Activated naive CD8-positive, alpha-beta T cell treated with anti-CD3 and anti-CD28 coated beads, Interleukin-2, amount 50 U/mL, for 24 hours (primary cell): ENCODE data around the gene RORC.

Source experiments
- ATAC-seq: fragments of 150-1000 bp; cut with Tn5 transposase; one replicate; pipeline ENCODE4 v1.10.0; 2021
- DNase-seq: peaks from one replicate; pipeline ENCODE4 v3.0.0; 2021
- H3K27ac Mint-ChIP-seq: one replicate; pipeline ENCODE4 v1.8.0; 2021; ENCODE audit warnings: mild to moderate bottlenecking, mixed read lengths
- H3K27me3 Mint-ChIP-seq: one replicate; pipeline ENCODE4 v1.8.0; 2021; ENCODE audit warnings: mixed read lengths
- H3K36me3 Mint-ChIP-seq: one replicate; pipeline ENCODE4 v1.8.0; 2021; ENCODE audit warnings: low read depth, mixed read lengths
- H3K4me1 Mint-ChIP-seq: one replicate; pipeline ENCODE4 v1.8.0; 2021; ENCODE audit warnings: mixed read lengths
- H3K4me3 Mint-ChIP-seq: one replicate; pipeline ENCODE4 v1.8.0; 2021; ENCODE audit warnings: mild to moderate bottlenecking, moderate library complexity, mixed read lengths
- H3K9me3 Mint-ChIP-seq: one replicate; pipeline ENCODE4 v1.8.0; 2021; ENCODE audit warnings: mixed read lengths

RORC gene

DNA sequence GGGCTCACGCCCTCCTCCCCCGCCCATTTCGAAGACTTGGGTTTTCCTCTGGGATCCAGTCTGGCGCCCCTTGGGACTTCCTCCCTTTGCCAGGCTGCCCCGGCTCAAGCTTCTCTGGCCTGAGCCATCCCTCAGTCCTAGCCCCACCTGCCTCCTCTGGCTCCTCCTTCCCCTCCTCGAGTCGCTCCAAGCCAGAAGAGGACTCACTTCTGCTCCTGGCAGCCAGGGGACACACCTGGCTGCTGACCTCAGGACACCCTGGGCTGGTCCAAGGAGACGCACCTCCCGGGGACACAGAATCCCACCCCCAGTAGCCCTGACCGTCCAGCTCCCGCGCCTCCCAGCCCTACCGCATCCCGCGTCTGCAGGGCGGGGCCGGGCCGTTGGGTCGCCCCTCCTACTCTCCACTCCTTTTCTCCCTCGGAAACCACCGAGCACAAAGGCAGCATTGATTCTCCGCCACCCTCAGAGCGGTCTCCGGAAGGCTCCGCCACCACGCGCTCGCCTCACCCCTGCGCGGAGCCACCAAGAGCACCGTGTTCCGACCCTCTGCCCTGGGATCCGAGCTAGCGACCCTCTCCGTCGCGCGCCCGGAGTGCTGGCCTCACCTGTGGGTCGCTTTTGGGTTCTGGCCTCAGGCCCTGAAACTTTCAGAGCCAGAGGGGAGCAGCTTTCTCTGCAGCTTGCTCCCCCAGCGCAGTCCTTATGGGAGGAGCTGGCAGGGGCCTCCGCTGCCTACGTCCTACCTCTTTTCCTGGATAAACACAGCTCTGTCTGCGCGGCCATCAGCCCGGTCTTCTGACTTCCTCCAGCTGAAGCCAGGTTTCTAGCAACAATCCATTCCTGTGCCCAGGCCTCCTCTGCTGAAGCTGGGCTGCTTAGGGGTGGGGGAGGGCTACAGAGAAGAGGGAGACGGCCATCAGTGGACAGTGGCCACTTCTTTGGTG is 8.1 kb upstream of the RORC start, which contains the start of gene C2CD4D:
Gene C2CD4D, minus strand, starts transcription at position 364 of the 947 bp plus-strand sequence. CDS start 831 bp downstream, outside the sequence.
- ATAC-seq (peak; percentile 62), DNase-seq (peak; percentile 70)
- Mint-ChIP-seq H3K36me3 (peaks cover 23% of the 10 kb centered on the region), H3K4me1 (peaks cover 53% of the 10 kb centered on the region), H3K27me3 (peaks cover 1% of the 10 kb centered on the region), H3K4me3 (peak within 1 kb of the TSS; percentile 84), H3K9me3 (no peaks in the 10 kb centered on the region), H3K27ac (peak within 1 kb of the TSS; percentile 80)

DNA sequence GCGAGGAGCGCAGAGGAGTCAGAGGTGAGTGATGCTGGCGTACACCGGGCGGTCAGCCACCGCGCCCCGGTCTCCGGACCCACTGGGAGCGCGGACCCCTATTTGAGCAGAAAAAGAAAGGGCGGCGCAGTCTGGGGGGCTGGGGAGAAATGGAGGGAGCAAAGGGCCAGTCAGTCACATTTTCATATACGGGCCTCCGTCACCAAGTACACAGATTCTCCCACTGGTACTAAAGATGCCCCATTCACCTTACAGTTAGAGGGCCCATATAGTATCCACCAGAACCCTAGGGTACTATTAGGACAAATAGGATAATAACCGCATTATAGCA is 7.4 kb upstream of the RORC start:
- Mint-ChIP-seq H3K36me3 (peaks cover 22% of the 10 kb centered on the region), H3K4me1 (peaks cover 60% of the 10 kb centered on the region), H3K27ac (peak overlapping the region; percentile 80), H3K4me3 (peak overlapping the region; percentile 84), H3K9me3 (no peaks in the 10 kb centered on the region), H3K27me3 (peaks cover 1% of the 10 kb centered on the region)
- no peak for DNase-seq
- ATAC-seq: no peak

DNA sequence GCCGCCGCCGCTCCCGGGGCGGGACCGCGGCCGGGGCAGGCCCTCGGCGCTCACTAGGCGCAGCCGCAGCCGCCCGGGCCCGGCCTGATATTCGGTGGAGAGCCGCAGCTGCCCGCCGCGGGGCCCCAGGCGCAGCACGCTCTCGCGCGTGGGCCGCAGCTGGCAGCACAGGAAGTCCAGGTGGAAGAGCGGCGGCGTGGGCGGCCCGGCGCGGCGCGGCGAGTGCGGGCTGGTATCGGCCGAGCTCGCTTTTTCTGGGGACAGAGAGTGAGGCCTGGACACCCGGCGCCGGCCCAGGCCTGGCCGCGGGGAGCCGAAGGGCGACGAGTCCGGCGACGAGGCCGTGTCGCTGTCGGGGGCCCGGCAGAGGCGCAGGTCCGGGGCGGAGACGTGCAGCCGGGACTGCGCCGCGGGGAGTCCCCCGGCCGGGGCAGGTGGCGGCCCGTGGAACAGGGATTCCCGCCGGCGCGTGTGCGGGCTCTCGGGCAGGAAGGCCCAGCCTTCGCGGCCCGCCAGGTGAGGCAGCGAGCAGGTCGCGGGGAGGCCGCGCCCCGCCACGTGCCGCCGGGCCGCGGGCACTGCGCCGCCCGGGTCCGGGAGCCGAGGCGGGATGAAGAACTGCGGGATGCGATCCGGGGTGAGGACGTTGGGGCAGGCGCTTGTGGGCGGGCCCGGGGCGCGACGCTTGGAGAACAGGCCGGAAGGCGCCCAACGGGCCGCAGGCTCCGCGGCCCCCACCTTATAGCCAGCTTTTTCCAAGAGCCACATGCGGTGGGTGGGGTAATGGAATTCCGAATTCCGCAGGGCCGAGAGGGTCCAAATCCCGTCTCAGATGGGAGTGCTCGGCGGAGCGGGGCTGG is 6.8 kb upstream of the RORC start:
- Mint-ChIP-seq H3K9me3 (no peaks in the 10 kb centered on the region), H3K4me1 (peaks cover 66% of the 10 kb centered on the region), H3K27me3 (peaks cover 1% of the 10 kb centered on the region), H3K27ac (peak overlapping the region; percentile 80), H3K36me3 (peaks cover 20% of the 10 kb centered on the region), H3K4me3 (peak overlapping the region; percentile 84)
- DNase-seq: no peak
- no peak for ATAC-seq

DNA sequence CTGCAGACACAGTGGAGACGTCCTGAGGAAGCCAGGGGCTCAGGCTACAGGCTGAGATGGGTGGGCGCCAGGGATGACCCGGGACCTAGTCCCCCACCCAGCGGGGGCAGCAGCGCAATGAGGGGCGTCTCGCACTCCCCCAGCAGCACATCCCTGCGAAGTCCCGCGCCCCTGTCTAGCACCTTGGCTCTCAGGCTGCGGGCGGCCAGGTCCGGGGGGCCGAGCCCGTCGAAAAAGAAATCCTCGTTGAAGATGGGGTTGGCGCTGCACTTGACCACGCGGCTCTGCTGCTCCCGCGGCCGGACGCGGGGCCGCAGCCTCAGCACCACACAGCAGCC is 6.3 kb upstream of the RORC start:
- H3K36me3 Mint-ChIP-seq: peaks cover 15% of the 10 kb centered on the region
- ATAC-seq: no peak

DNA sequence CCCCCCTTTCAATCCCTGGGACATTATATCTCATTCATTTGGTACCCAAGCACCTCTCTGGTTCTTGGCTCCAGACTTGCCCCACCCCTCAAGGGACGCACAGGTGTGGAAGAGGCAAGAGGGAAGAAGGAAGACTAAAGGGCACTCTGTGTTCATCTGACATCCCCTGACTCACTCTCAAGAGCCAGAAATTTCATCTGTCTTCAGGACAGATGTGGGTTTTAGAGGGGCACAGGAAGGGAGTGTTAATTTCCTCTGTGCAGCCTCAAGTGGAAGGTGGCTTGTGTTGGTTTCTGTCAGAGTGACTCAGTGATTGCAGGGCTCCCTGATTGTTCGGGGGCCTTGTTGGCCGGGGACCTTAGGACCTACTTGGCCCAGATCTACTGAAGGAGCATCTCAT is 5.6 kb upstream of the RORC start:
- peaks cover 1% of the 10 kb centered on the region for H3K27me3 Mint-ChIP-seq
- no peak for DNase-seq
- H3K4me3 Mint-ChIP-seq: peak overlapping the region; percentile 79
- H3K9me3 Mint-ChIP-seq: no peaks in the 10 kb centered on the region
- ATAC-seq: peak; percentile 58
- peaks cover 69% of the 10 kb centered on the region for H3K4me1 Mint-ChIP-seq
- peak overlapping the region; percentile 89 for H3K27ac Mint-ChIP-seq
- H3K36me3 Mint-ChIP-seq: peaks cover 12% of the 10 kb centered on the region

More for the DNA sequence above, 6.3 kb upstream of the RORC start:
- no peak for DNase-seq
- peak overlapping the region; percentile 79 for H3K4me3 Mint-ChIP-seq
- peaks cover 1% of the 10 kb centered on the region for H3K27me3 Mint-ChIP-seq
- peaks cover 68% of the 10 kb centered on the region for H3K4me1 Mint-ChIP-seq
- H3K27ac Mint-ChIP-seq: peak overlapping the region; percentile 89
- no peaks in the 10 kb centered on the region for H3K9me3 Mint-ChIP-seq

DNA sequence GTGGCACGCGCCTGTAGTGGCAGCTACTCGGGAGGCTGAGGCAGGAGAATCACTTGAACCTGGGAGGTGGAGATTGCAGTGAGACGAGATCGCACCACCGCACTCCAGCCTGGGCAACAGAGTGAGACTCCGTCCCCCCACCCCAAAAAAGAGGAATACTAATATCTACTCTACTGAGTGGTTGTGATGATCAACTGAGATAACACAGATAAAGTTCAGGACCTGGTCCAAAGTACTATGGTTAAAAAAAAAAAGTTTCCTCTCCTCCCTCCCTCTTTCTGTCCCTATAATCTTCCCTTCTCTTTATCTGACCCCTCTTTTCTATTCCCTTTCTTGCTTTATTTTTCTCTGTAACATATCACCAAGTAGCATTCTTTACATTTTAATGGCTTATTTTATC is 4.0 kb upstream of the RORC start:
- no peak overlapping the region for H3K4me3 Mint-ChIP-seq
- ATAC-seq (no peak), DNase-seq (no peak)
- no peaks in the 10 kb centered on the region for H3K9me3 Mint-ChIP-seq
- H3K4me1 Mint-ChIP-seq: peaks cover 71% of the 10 kb centered on the region
- no peak overlapping the region for H3K27ac Mint-ChIP-seq
- H3K36me3 Mint-ChIP-seq: peaks cover 3% of the 10 kb centered on the region
- peaks cover 1% of the 10 kb centered on the region for H3K27me3 Mint-ChIP-seq

DNA sequence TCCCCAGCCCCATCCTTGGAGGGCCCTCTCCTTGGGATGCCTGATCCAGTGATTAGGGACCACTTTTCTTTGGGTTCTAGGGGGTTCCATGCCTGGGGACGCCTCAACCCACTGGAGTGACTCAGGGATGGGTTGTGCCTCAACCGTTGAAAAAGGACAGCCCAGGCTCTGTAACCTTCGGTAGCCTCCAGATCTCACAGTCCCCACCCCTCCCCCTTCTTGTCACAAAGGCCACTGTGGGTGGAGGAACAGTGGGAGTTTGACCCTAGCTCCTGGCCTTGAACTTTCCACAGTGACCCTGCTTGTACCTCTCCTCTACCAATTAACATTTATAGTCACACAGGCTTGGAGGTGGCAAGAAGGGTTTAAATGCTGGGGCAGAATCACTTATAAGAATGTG is 2.6 kb upstream of the RORC start:
- no peaks in the 10 kb centered on the region for H3K36me3 Mint-ChIP-seq
- H3K27me3 Mint-ChIP-seq: peaks cover 1% of the 10 kb centered on the region
- DNase-seq (no peak), ATAC-seq (peak; percentile 9)
- H3K4me3 Mint-ChIP-seq: no peak overlapping the region
- peaks cover 71% of the 10 kb centered on the region for H3K4me1 Mint-ChIP-seq
- H3K9me3 Mint-ChIP-seq: no peaks in the 10 kb centered on the region
- no peak overlapping the region for H3K27ac Mint-ChIP-seq

DNA sequence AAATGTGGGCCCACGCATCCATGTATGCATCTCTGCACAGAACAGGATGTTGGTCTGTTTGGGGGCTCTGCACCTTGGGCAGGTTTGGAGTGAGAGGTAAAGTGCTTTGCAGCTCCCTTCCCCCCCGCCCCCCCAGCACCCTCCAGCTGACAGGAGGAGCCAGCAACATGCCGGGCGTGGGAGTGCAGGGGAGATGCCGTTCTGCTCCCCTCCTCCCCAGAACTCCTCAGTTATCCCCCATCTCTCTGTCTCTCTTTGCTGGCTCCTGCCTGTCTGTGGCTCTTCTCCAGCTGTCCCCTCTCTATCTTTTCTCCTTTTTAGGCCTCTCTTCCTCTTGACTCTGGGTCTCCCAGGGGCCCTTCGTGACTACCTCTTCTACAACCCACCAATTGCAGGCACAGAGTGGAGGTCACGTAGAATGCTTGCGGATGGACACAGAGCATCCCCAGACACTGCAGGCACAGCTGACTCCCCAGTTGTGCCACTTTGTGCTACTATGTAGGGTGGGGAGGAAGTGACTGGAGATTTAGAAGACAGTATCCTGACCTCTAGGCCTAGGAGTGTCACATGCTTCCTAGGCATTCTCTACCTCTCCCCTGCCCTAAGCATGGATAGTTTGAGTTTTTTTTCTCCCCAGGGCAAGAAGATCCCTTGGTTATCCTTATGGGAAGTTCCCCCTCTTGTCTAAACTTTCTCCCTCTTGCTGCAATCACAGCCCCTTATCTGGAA is 1.7 kb upstream of the RORC start:
- Mint-ChIP-seq H3K4me1 (peaks cover 80% of the 10 kb centered on the region), H3K4me3 (no peak overlapping the region), H3K36me3 (no peaks in the 10 kb centered on the region), H3K27ac (peak overlapping the region; percentile 51), H3K27me3 (peaks cover 1% of the 10 kb centered on the region), H3K9me3 (no peaks in the 10 kb centered on the region)
- DNase-seq: no peak
- no peak for ATAC-seq

DNA sequence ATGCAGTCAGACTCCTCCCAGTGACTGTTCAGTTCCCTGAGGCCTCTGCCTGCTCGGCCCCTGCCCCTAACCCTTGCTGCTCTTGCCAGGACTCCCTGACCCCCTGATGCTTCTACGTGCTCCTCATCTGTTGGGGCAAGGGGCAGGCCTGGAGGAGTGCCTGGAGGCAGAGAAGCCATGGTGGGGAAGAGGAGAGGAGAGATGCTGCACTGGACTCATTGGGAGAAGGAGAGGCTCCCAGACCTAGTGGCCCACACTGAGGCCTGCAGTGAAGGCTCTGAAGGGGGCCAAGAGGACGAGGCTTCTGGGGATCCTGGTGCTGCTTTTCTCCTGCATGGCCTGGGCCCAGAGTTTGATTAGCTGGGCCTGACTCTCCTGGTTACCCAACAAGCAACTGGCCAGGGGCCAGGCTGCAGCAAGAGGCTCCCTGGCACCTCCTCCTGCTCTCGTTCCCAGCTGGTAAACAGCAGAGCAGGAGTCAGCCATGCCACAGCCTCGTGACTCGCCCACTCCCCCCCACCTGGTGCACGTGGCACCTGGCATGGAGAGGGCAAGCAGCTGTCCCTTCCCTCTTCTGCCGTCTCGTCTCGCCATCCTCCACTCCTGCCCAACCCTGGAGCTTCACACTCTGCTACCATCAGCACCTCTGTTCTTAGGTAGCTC is 847 bp upstream of the RORC start:
- DNase-seq: no peak

DNA sequence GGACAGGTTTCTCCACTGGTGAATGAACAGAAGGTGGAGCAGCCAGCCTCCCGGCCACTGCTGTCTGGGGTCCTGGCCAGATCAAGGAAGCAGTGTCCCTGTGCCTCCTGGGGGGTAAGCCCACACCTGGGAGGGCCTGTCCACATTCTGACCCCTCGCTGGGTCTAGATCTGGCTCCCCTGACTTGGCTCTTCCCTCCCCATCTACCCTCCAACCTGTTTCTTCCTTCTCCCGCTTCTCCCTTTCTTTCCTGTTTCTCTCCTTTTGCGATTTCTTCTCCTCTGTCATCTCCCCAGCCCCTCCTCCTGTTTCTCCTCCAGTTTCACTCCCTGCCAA is 378 bp downstream of the RORC start:
- ATAC-seq (no peak), DNase-seq (no peak)
- no peaks in the 10 kb centered on the region for H3K36me3 Mint-ChIP-seq
- H3K27ac Mint-ChIP-seq: no peak overlapping the region
- no peaks in the 10 kb centered on the region for H3K27me3 Mint-ChIP-seq
- peaks cover 83% of the 10 kb centered on the region for H3K4me1 Mint-ChIP-seq
- no peak overlapping the region for H3K4me3 Mint-ChIP-seq
- H3K9me3 Mint-ChIP-seq: no peaks in the 10 kb centered on the region

More for the DNA sequence above, 847 bp upstream of the RORC start:
- no peak for ATAC-seq
- Mint-ChIP-seq H3K27ac (no peak overlapping the region), H3K27me3 (peaks cover 1% of the 10 kb centered on the region), H3K4me3 (no peak overlapping the region), H3K36me3 (no peaks in the 10 kb centered on the region), H3K9me3 (no peaks in the 10 kb centered on the region), H3K4me1 (peaks cover 84% of the 10 kb centered on the region)

DNA sequence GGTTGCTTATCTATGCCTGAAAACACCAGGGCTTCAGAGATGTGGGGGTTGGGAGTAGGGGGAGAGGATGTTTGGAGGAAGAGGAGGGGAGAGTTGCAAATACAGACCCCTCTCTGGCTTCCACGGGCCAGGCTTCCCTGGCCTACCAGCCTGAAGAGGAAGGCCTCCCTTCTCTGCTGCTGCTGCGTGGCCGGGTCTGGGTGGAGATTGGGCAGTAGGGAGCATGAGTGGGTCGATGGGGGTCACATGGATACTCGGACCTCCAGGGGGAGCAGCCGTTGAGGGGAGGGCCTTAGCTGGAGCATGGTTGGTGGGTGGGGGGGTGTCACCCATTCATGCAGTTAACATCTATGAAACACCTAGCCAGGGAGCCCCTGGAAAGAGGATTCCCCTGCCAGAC is 1.5 kb downstream of the RORC start:
- Mint-ChIP-seq H3K4me3 (no peak overlapping the region), H3K4me1 (peaks cover 85% of the 10 kb centered on the region), H3K27ac (no peak overlapping the region), H3K27me3 (no peaks in the 10 kb centered on the region), H3K9me3 (no peaks in the 10 kb centered on the region), H3K36me3 (no peaks in the 10 kb centered on the region)
- no peak for DNase-seq
- ATAC-seq: no peak

DNA sequence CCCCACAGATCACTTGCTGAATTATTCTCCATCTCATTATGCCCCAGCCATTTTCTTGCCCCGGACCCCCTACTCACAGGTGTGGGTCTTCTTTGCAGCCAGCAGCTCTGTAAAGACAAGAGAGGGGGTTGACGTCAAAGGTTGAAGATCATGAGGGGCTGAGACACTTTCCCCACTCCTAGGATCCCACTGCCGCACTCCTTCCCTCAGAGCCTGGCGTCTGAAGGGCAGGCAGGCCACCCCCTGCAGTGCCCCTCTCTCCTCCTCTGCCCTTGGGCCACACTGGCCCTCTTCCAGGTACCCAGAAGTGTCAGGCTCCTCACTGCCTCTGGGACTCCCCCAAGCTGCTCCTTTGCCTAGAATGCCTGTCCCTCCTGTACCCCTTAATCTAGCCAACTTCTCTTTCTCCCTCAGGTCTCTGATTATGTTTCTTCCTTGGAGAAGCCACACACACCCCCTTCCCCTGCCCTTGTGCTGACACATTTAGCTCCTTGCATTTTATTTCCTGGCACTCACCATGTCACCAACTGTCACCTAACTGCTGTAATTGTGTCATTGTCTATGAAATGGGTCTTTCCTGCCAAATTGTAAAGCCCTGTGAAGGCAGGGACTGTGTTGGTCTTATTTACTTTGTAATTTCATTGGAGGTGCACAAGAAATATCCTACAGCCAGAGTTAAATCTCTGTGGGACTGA is 2.1 kb downstream of the RORC start:
- peak overlapping the region; percentile 10 for H3K4me3 Mint-ChIP-seq
- no peak for ATAC-seq
- H3K9me3 Mint-ChIP-seq: no peaks in the 10 kb centered on the region
- H3K36me3 Mint-ChIP-seq: no peaks in the 10 kb centered on the region
- no peaks in the 10 kb centered on the region for H3K27me3 Mint-ChIP-seq
- peaks cover 82% of the 10 kb centered on the region for H3K4me1 Mint-ChIP-seq
- peak overlapping the region; percentile 75 for H3K27ac Mint-ChIP-seq
- DNase-seq: no peak

DNA sequence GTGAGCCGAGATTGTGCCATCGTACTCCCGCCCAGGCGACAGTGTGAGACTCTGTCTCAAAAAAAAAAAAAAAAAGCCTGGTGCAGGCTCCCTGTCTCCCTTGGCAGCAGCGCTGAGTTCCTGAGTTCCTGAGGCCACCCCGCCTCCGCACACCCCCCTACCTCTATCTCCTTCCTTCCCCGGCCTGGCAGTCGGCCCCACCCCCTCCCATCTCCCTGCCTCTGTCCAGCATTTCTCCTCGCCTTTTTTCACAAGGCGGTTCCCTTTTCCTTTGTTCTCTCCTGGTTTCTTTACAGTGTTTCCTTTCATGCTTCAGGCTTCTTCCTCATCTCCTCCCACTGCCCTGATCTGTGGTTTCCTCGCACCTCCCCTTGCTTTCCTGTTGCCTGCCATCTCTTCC is 2.7 kb downstream of the RORC start:
- peaks cover 77% of the 10 kb centered on the region for H3K4me1 Mint-ChIP-seq
- H3K27me3 Mint-ChIP-seq: no peaks in the 10 kb centered on the region
- ATAC-seq (no peak), DNase-seq (no peak)
- H3K9me3 Mint-ChIP-seq: no peaks in the 10 kb centered on the region
- H3K27ac Mint-ChIP-seq: peak overlapping the region; percentile 75
- H3K4me3 Mint-ChIP-seq: peak overlapping the region; percentile 10
- no peaks in the 10 kb centered on the region for H3K36me3 Mint-ChIP-seq
